CD4-positive, alpha-beta T cell treated with Interferon gamma for 1 hour (primary cell): Measurements from ENCODE around the gene ECM1.

Experiments
- DNase-seq: peaks from one replicate; pipeline ENCODE4 v3.0.0-alpha.2; 2020

Gene ECM1

DNA sequence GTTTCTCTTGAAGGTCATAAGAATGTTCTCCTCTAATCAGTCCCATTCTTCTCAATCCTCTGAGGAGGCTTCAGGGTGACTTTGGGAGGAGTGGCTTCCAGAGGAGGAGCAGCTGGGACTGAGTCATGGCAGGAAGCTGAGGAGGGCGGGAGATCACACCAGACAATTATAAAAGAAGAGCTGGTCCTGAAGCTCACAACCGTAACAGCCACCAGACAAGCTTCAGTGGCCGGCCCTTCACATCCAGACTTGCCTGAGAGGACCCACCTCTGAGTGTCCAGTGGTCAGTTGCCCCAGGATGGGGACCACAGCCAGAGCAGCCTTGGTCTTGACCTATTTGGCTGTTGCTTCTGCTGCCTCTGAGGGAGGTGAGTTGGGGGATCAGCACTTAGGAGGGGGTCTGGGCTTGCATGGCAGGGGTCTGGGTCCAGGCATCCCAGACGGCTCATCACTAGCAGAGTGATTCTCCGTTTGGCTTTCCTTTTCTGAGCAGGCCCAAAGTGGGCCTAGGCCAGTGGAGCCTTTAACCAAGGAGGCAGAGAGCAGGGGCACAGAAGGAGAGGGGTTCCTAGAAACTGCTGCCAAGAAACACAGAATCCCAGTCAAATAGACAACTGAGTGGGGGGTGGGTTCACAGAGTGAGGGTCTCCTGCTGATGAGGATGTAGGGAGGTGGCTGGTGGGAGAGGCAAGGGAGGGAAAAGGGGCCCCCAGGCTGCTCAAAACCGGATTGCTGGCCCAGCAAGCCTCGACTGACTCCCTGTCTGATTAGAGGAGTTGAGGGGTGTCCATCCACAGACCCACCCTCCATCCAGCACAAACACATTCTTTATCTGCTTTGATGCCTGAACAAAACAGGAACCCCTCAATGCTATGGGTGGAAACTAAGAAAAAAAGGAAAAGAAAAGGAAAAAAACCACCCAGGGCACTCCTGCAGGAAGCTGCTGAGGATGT, at the start of gene ECM1:
ECM1 (plus strand) TSS at position 198 of the 953 bp plus-strand sequence; CDS start at position 299, 101 bp downstream.
- DNase-seq, result peak; percentile 7

DNA sequence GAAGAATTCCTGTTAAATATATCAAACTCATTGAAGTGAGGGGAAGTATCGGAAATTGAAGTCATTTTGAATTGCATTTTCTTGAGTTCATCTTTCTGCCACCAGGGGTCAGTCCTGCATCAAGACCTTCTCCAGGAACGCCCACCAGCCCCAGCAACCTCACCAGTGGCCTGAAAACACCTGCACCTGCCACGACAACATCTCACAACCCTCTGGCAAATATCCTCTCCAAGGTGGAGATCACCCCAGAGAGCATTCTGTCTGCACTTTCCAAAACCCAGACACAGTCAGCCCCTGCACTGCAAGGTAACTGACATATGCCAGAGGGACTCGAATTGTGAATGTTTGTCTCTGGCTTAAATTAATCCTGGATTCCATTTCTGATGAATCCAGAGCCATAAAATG, 43.5 kb upstream of the ECM1 start:
- peak; percentile 58 for DNase-seq

DNA sequence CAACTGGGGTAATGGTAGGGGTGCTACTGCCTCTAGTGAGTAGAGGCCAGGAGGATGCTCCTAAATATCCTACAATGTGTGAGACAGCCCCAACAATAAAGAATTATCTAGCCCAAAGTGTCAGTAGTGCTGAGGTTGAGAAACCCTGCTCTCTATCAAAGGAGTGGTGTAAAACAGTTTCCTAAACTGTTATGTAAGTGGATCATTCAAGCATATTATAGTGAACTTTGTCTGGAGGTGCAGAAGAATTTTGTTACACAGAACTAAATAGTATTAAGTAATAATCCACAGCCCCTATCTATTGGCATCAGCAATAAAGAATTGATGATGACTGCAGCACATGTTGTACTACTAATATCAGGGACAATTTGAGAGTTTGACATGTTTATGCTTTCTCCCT, 40.9 kb upstream of the ECM1 start:
- DNase-seq, result no peak

DNA sequence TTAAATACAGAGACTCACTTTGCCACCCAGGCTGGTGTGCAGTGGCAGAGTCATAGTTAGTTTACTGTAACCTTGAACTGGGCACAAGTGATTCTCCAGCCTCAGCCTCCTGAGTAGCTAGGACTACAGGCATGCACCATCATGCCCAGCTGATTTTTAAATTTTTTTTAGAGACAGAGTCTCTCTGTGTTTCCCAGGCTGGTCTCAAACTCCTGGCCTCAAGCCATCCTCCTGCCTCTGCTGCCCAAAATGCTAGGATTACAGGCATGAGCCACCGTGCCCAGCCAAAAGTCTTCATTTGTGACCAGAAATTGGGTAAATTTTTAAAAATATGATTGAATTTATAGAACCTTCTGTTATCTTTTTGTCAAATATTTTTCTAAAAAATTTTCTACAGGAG, 38.6 kb upstream of the ECM1 start:
- DNase-seq, result no peak

GRCh38 chr1:150472601-150473200, 35.2 kb upstream of the ECM1 start:
- DNase-seq, result no peak

GRCh38 chr1:150473659-150474058, 34.2 kb upstream of the ECM1 start:
- no peak for DNase-seq

DNA sequence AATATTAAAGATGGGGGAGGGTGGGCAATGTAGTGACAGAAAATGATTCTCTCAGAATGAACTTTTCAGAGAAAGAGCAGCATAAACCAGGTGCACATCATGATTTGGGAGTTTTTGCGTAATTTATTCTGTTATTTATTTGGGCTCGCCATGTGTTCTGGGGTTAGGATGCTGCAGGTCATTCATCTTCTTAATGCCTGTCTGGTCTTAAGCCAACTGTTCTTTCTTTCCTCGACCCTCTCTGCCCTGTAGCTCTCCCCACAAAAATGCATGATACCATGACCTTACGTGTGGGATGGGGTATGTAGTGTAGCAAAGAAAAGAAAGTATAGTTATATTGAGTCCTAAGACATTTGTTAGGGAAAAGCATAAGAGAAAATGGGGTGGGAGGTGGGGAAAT, 33.0 kb upstream of the ECM1 start:
- DNase-seq, result no peak

DNA sequence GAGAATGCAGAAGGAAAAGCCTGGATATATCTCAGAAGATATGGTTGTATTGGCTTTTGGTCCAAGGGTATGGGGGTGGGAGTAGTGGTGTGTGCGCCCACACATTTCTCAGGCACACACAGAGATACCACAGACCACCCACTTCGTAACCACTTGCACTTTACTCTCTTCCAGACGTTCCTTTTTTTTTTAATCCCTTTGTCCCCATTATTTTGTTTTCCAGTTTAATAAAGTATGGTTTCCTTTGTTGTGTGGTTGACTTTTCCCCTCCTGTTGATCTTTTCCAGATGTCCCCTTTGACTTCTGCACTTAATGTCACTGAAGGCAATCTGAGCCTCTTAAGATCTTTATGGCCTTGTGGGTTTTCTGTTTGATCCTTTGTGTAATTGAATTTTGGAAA, 31.2 kb upstream of the ECM1 start:
- DNase-seq, result no peak

GRCh38 chr1:150477320-150477719, 30.6 kb upstream of the ECM1 start:
- no peak for DNase-seq

DNA sequence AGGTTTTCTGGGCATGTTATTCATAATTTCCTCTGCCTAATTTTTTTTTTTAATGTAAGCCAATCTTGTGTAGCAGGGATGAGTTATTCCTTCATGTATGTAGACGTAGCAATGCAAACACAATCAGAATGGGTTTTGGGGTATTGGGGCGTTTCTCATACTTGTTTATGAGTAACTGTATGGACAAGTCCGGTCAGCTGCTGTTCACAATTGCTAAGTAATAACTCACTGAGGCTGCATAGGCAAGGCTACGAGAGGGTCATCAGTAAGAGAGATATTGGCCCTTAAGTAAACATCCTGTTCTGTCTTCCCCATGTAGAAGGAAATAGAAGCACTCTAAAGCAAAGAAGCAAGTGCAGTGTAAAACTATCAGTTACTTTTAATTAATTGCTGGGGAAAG, 30.2 kb upstream of the ECM1 start:
- no peak for DNase-seq

DNA sequence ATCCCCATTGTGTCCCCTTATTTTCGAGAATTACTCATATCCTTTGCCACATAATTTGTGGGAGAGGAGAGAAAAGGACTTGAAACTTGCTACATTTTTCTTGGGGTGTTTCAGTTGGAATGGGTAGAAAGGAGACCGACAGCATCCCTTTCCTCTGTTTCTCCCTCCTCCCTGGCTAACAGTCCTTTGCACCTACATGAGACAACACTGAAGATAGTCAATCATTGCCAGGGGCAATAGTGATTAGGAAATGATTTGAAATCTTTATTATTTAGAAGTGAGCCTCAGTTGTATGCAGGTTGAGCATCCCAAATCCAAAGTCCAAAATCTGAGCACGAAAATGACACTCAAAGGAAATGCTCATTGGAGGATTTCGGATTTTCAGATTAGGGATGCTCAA, 28.5 kb upstream of the ECM1 start:
- no peak for DNase-seq

DNA sequence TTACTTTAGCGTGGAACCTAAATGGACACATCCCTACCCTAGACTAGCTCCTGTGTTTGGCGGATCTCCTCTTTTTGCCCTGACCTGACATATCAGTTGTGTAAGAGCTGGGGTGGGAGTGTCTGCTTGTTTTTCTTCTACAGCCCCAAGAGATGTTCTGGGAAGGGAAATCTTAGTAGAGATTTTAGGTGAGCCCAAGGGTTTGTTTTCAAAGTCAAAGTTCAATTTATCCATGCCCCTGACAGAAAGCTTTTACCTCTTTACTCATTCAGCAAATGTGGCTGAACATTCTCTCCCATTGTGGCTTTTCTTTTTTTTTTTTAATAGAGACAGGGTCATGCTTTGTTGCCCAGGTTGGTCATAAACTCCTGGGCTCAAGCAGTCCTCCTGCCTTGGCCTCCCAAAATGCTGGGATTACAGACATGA, 28.0 kb upstream of the ECM1 start:
- no peak for DNase-seq

- no peak for DNase-seq
Measured at GRCh38 chr1:150484431-150484830, 23.5 kb upstream of the ECM1 start.

DNA sequence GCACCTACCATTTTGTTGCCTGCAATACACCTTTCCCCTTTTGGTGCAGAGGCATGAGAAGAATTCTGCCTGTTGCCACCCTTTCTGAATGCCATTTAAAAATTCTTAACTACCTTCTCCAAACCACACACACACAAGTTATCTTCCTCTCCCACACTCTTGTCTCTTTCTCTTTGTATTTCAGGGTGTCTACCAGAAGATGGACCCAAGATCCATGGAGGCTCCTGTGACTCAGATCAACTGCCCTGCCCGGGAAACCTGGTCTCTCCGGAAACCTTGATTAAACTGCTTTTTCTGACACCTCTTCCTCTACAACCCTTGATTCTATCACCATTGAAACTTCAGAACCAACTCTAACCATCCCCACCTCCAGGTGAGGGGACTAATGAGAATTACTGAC, 23.0 kb upstream of the ECM1 start:
- no peak for DNase-seq

- DNase-seq, result peak; percentile 96
Measured at GRCh38 chr1:150486966-150487762, 20.7 kb upstream of the ECM1 start, which contains the start of gene TARS2. TSS of gene TARS2 (plus strand) at chr1:150487419. CDS start at chr1:150487451, 32 bp downstream.

DNA sequence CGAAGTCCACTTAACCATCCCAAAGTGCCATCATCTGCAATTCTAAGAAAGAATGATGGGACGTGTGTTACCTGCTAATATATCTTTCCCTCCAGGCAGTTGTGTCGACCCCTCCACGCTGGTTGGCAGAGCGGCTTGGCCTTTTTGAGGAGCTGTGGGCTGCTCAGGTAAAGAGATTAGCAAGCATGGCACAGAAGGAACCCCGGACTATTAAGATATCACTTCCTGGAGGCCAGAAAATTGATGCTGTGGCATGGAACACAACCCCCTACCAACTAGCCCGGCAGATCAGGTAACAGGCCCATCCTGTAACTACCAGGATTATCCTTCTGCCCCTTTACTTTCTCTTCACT, 20.2 kb upstream of the ECM1 start:
- DNase-seq, result no peak

GRCh38 chr1:150493175-150493574, 14.7 kb upstream of the ECM1 start:
- no peak for DNase-seq

GRCh38 chr1:150498342-150498741, 9.6 kb upstream of the ECM1 start:
- no peak for DNase-seq

DNA sequence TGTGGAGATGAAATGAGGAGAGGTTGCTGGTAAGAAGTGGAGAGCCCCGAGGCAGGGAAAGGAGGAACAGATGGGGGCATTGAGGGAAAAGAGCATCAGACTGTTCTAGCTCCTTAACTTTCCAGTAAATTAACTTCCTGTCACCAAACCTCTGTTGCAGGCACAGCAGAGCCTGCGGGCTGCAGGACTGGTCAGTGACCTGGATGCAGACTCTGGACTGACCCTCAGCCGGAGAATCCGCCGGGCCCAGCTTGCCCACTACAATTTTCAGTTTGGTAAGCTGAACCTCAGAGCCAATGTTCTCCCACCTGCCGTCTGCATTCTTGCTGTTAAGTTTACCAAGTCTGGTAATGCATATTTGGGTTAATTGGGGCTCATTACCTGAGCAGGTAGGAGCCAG, 2.5 kb upstream of the ECM1 start:
- DNase-seq, result no peak

DNA sequence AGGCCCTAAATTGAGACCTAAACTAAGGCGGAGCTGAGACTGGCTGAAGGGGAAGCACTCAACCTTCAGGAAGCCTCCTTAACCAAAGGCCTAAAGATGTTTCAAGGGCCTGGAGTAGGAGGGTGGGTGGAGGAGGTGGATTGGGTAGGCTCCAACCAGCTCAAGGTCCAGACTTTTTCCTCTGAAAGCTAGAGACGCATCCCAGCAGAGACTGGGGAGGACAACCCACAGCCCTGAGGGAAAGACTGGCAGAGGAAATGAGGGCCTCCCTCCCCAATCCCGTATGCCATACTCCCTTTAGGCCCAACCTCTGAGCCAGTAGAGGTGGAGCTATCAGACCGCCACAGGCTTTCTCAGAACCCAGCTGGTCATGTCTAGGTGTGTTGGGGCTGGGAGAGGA, 1.1 kb downstream of the ECM1 start:
- no peak for DNase-seq

DNA sequence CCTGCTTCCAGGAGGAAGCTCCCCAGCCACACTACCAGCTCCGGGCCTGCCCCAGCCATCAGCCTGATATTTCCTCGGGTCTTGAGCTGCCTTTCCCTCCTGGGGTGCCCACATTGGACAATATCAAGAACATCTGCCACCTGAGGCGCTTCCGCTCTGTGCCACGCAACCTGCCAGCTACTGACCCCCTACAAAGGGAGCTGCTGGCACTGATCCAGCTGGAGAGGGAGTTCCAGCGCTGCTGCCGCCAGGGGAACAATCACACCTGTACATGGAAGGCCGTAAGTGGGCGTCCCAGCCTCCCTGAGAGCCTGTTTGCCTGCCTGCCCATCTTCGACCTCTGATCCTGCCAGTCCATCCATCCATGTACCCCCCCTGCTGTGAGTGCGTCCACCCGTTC, 3.6 kb downstream of the ECM1 start:
- DNase-seq, result no peak

DNA sequence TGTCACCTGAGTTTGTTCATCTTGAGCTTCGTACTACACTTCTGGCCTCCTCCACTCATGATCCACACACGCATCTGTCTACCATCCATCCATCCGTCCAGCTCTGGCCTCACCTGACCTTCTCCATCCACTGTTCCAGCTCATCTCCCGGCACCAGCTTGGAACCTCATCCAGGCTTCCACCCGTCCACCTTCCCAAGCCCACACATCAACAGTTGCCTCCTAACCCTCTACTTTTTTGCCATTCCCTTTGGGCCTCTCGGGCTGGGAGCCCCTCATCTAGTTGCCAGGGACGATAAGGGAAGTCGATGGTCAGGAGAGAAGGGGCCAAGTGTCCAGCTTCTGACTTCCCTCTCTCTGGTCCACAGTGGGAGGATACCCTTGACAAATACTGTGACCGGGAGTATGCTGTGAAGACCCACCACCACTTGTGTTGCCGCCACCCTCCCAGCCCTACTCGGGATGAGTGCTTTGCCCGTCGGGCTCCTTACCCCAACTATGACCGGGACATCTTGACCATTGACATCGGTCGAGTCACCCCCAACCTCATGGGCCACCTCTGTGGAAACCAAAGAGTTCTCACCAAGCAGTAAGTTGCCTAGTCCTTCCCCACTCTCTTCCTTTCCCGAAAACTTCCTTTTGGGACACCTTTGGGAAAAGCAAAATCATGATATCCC, 4.2 kb downstream of the ECM1 start:
- no peak for DNase-seq

- DNase-seq, result no peak
Measured at GRCh38 chr1:150512846-150513245, 4.9 kb downstream of the ECM1 start.
